ENCODE results near the gene EBF3. TPM values are rescaled to one million over a fixed set of nuclear protein-coding genes. Genes with fewer than 3 reads are reported as not detected.

EBF3 gene
- total and polyA plus RNA-seq, 10 donors = 0.02 to 0.20 (median 0.13) TPM; not detected in 6

DNA sequence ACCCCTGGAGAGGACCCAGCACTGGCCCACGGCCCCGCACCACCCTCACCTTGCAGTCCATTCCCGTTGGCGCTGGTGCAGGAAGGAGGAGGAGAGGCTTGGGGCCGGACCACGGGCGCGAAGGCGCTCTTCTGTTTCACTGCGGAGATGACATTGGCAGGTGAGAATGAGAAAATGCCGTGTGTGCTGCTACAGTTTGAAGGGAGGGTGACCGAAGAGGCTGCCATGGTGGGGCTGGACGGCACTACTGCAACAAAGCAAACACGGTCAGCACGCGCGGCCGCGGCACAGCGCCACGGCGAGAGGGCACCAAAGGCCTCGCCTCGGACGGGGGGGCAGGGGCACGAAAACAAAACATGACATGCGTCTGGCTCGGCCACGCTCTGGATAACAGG lies 123.9 kb downstream of the EBF3 start:
- DNase-seq = no peak
- no peaks in the 10 kb centered on the region for H3K36me3 ChIP-seq
- no peaks in the 10 kb centered on the region for H3K4me1 ChIP-seq
- TF ChIP-seq POLR2AphosphoS5 (IDR thresholded peaks at IDR 0.05) = no peak
- TF ChIP-seq, protein P1, sequence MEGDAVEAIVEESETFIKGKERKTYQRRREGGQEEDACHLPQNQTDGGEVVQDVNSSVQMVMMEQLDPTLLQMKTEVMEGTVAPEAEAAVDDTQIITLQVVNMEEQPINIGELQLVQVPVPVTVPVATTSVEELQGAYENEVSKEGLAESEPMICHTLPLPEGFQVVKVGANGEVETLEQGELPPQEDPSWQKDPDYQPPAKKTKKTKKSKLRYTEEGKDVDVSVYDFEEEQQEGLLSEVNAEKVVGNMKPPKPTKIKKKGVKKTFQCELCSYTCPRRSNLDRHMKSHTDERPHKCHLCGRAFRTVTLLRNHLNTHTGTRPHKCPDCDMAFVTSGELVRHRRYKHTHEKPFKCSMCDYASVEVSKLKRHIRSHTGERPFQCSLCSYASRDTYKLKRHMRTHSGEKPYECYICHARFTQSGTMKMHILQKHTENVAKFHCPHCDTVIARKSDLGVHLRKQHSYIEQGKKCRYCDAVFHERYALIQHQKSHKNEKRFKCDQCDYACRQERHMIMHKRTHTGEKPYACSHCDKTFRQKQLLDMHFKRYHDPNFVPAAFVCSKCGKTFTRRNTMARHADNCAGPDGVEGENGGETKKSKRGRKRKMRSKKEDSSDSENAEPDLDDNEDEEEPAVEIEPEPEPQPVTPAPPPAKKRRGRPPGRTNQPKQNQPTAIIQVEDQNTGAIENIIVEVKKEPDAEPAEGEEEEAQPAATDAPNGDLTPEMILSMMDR (IDR thresholded peaks at IDR 0.05 in 8 of 11, conservative IDR thresholded peaks at IDR 0.05 in 3 of 11) = no peak
- TF ChIP-seq POLR2A (IDR thresholded peaks at IDR 0.05) = no peak
- no peaks in the 10 kb centered on the region for H3K27me3 ChIP-seq (replicated peaks in 1 of 7)
- no peaks in the 10 kb centered on the region for H3K9me3 ChIP-seq
- no peak overlapping the region for H3K4me3 ChIP-seq
- no peak overlapping the region for H3K27ac ChIP-seq
- 95 to 97% (median 96%) methylated on average over 27 to 29 of the region's 29 CpGs for WGBS, 5 donors
- intact Hi-C loops (cut with DNase I; ENCODE audit: low total_unique reads) = no loop called here

DNA sequence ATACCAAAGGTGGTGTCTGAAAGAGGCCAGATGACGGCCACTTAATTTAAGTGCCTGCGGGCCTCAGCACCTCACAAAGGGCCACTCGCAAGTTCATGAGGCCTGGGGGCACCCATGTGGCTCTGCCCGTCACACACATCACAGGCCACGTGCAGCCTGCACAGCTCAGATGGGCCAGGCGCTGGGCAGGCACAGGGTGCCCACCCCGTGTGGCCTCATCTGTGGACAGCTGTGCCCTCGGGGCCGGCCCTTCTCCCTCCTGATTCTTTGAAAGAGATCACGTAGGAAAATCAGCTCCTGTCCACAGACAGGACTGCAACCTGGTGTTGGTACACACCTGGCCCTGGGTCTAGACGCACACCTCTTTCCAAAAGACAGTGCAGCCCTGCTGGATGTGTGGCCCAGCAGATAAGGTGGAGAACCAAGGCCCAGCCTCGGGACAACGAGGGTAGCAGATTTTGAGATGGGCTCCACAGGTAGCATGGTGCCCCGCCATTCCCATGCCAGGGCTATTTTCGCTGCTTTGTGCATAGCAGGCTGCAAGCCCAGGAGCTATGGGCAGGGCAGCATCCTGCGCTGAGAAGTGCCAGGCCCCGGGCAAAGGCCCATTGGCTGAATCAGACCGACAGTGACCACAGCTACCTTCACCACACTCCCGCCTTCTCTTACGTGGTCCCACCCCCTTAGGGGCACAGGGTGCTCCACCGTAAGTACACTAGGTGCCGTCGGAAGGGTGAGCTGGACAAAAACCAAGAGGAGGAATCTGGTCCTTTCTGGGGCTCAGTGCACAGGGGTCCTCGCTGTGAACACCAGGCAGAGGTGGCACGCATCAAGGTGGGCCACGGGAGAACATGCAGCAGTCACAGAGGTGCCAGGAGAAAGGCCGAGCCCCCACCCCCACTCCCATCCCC lies 124.5 kb downstream of the EBF3 start:
- TF ChIP-seq, protein P1 (IDR thresholded peaks at IDR 0.05 in 8 of 11, conservative IDR thresholded peaks at IDR 0.05 in 3 of 11) = no peak
- TF ChIP-seq POLR2AphosphoS5 (IDR thresholded peaks at IDR 0.05) (no peak), POLR2A (IDR thresholded peaks at IDR 0.05) (no peak)
- Histone ChIP-seq H3K9me3 (no peaks in the 10 kb centered on the region), H3K36me3 (no peaks in the 10 kb centered on the region), H3K4me1 (no peaks in the 10 kb centered on the region), H3K27ac (no peak overlapping the region), H3K27me3 (replicated peaks in 1 of 7) (no peaks in the 10 kb centered on the region), H3K4me3 (no peak overlapping the region)
- intact Hi-C loops (cut with DNase I; ENCODE audit: low total_unique reads) = no loop called here
- 91 to 95% (median 95%) methylated on average over 16 to 27 of the region's 27 CpGs for WGBS, 5 donors
- no peak for DNase-seq

DNA sequence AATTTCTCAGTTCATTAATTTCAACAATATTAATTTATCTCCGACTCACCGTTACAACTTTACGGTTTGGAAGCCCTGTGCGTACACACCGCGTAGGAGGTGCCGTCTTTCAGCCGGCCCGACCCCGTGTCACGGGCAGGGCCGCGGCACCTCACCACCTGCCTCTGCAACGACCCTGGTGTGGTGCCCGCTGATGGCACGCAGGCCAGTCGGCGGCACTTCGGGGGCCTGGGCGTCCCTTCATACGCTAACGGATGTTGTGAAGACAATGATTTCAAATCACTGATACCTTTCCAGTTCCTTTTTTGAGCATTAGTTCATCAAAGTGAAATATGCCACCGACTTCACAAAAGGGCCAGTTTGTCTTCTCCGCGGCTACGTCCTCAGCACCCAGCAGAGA lies 125.3 kb downstream of the EBF3 start:
- intact Hi-C loops (cut with DNase I; ENCODE audit: low total_unique reads) = no loop called here
- Histone ChIP-seq H3K27ac (no peak overlapping the region), H3K36me3 (no peaks in the 10 kb centered on the region), H3K9me3 (no peaks in the 10 kb centered on the region), H3K4me1 (no peaks in the 10 kb centered on the region), H3K4me3 (no peak overlapping the region), H3K27me3 (replicated peaks in 1 of 7) (no peaks in the 10 kb centered on the region)
- 95 to 98% (median 97%) methylated on average over 26 of the region's 26 CpGs for WGBS, 5 donors
- TF ChIP-seq, protein P1 (IDR thresholded peaks at IDR 0.05 in 8 of 11, conservative IDR thresholded peaks at IDR 0.05 in 3 of 11) = no peak
- TF ChIP-seq POLR2A (IDR thresholded peaks at IDR 0.05) (no peak), POLR2AphosphoS5 (IDR thresholded peaks at IDR 0.05) (no peak)
- DNase-seq = no peak

DNA sequence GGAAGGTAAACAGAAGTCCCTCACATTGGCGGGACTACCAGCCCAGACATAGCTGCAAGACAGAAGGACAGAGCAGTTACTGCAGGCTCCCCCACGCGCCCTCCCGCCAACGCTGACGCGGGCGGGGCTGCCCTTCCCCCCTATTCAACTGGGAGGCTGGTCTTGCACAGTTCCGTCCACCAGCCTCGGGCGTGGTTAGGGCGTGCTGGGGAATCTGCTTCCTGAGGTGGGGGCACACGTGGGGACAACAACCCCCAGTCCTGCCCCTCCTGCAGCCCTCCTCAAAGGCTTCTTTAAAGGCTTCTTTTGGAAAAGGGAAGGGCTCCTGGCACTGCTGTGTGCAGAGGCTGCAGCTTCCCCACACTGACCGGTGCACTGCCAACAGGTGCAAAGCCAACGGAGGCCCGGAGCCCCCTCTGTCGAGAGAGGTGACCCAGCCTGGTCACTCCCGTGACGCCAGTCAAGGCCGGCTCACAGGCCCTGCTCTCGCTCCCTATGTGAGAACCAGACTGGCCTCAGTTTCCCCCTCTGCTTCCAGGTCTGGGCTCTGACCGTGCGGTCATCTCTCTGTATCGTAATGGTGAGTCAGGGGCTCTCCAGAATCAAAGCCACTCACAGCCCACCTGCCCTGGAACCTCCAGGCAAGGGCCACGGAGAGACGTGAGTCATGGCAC lies 126.0 kb downstream of the EBF3 start:
- Histone ChIP-seq H3K9me3 (no peaks in the 10 kb centered on the region), H3K36me3 (no peaks in the 10 kb centered on the region), H3K27me3 (replicated peaks in 1 of 7) (no peaks in the 10 kb centered on the region), H3K4me1 (no peaks in the 10 kb centered on the region), H3K27ac (no peak overlapping the region), H3K4me3 (no peak overlapping the region)
- no peak for TF ChIP-seq POLR2A (IDR thresholded peaks at IDR 0.05)
- no peak for TF ChIP-seq POLR2AphosphoS5 (IDR thresholded peaks at IDR 0.05)
- TF ChIP-seq, protein P1 (IDR thresholded peaks at IDR 0.05 in 8 of 11, conservative IDR thresholded peaks at IDR 0.05 in 3 of 11) = no peak
- intact Hi-C loops (cut with DNase I; ENCODE audit: low total_unique reads) = no loop called here
- DNase-seq = no peak
- 89 to 95% (median 90%) methylated on average over 25 to 26 of the region's 26 CpGs for WGBS, 5 donors
